Fibroblast of skin of right quadriceps (primary cell): Measurements from ENCODE around the gene UGDH.
"Not testable (repeated sequence)": the region's sequence is repeated elsewhere in the genome, so short reads cannot be mapped to it uniquely, and the experiment has no call there.

ENCODE experiments used
- DNase-seq: peaks from one replicate; pipeline ENCODE4 v3.0.0-alpha.2; 2013

The UGDH gene

GRCh38 chr4:39486221-39486804 lies 40.9 kb downstream of the UGDH start:
- DNase-seq, result no peak

GRCh38 chr4:39484582-39485272 lies 42.5 kb downstream of the UGDH start:
- DNase-seq, result no peak

GRCh38 chr4:39480902-39481695 lies 46.1 kb downstream of the UGDH start:
- DNase-seq, result no peak

GRCh38 chr4:39480251-39480650 lies 47.0 kb downstream of the UGDH start:
- no peak for DNase-seq

- no peak for DNase-seq
Measured at GRCh38 chr4:39476187-39476895, 50.9 kb downstream of the UGDH start.

GRCh38 chr4:39472396-39472795 lies 54.8 kb downstream of the UGDH start:
- DNase-seq, result peak; percentile 36

GRCh38 chr4:39470402-39470801 lies 56.8 kb downstream of the UGDH start:
- no peak for DNase-seq

GRCh38 chr4:39469429-39470077 lies 57.7 kb downstream of the UGDH start:
- peak; percentile 84 for DNase-seq

GRCh38 chr4:39467464-39467863 lies 59.8 kb downstream of the UGDH start:
- DNase-seq, result no peak

GRCh38 chr4:39466747-39467146 lies 60.5 kb downstream of the UGDH start:
- DNase-seq, result no peak

- peak; percentile 84 for DNase-seq
Measured at GRCh38 chr4:39464886-39465501, 62.2 kb downstream of the UGDH start.

GRCh38 chr4:39458505-39459300 lies 68.5 kb downstream of the UGDH start, which contains the start of the genes LIAS and RPL9:
LIAS (plus strand) TSS chr4:39459056; CDS start chr4:39459118, 62 bp downstream.
RPL9 (minus strand) TSS chr4:39458922; CDS start chr4:39458439, 483 bp downstream.
- DNase-seq, result peak; percentile 99

- not testable (repeated sequence) for DNase-seq
Measured at GRCh38 chr4:39458161-39458504, 69.1 kb downstream of the UGDH start.

- no peak for DNase-seq
Measured at GRCh38 chr4:39456946-39457763, 70.1 kb downstream of the UGDH start.

- DNase-seq, result no peak
Measured at GRCh38 chr4:39455486-39455885, 71.8 kb downstream of the UGDH start.

- no peak for DNase-seq
Measured at GRCh38 chr4:39453738-39454137, 73.5 kb downstream of the UGDH start.

- no peak for DNase-seq
Measured at GRCh38 chr4:39452860-39453587, 74.2 kb downstream of the UGDH start.

GRCh38 chr4:39452153-39452859 lies 74.9 kb downstream of the UGDH start:
- DNase-seq, result no peak

GRCh38 chr4:39451423-39452023 lies 75.7 kb downstream of the UGDH start:
- DNase-seq, result no peak
